K562 (cell line): Measurements from ENCODE around the gene PPT2. TPM values are rescaled to one million over a fixed set of nuclear protein-coding genes. Genes with fewer than 3 reads are reported as not detected.

Experiments used
- ATAC-seq: fragments of 200-7000 bp; cut with Tn5 transposase; 3 replicates; pipeline ENCODE4 v1.9.1; 2020; ENCODE audit warnings: moderate library complexity
- BruUV-seq: library from RNA; stranded (reverse); fragments of 400-500 nt; replicated peaks from 2 replicates; lab custom pipeline; 2021; lab: Mats Ljungman, UMichigan
- CTCF ChIA-PET: fragments of 300-600 bp; formaldehyde crosslinking; extraction: SDS; loops from one replicate; lab custom pipeline; 2021; ENCODE audit warnings: low intra/inter-chr PET ratio; lab: Yijun Ruan, JAX
- POLR2A ChIA-PET: fragments of 300-600, 350-650 bp; sonication (Branson Sonifier 250); formaldehyde crosslinking; extraction: SDS; loops from one replicate; lab custom pipeline; 2021; ENCODE audit warnings: antibody characterized with exemption, inconsistent platforms; lab: Yijun Ruan, JAX
- DNase-seq, 4 experiments: peaks; one replicate each; pipeline versions ENCODE4 v3.0.0 to v3.0.0-alpha.2; 2011 to 2018; ENCODE audit warnings: low spot score in 3 of 4, mixed read lengths in 3 of 4; ENCODE audit errors: extremely low read depth in 1 of 4
- FAIRE-seq: peaks from 2 replicates; lab custom pipeline; 2011; peaks lifted over from hg19 to GRCh38; lab: Jason Lieb, UNC
- H2AFZ ChIP-seq: 2 replicates; pipeline ENCODE4 v1.6.0; 2011; ENCODE audit warnings: low read depth, low read length, control low read depth, inconsistent platforms
- H3K27ac ChIP-seq: fragments of 200-600 bp; 3 replicates; pipeline ENCODE4 v1.8.0; 2011; ENCODE audit warnings: low read depth, mild to moderate bottlenecking, control low read depth, inconsistent platforms, low read length, moderate library complexity, mixed read lengths; ENCODE audit errors: extremely low read depth
- H3K27me3 ChIP-seq, 2 experiments: fragments of 300-600 bp in 1 of 2; 2 replicates in 1 of 2; 3 replicates in 1 of 2; pipeline versions ENCODE4 v1.6.0 to v1.8.0; 2011; ENCODE audit warnings: inconsistent platforms in 2 of 2, low read length in 2 of 2, mild to moderate bottlenecking in 1 of 2, mixed read lengths in 1 of 2, moderate library complexity in 1 of 2; ENCODE audit not compliant: control insufficient read depth in 2 of 2, insufficient read depth in 2 of 2
- H3K36me3 ChIP-seq: fragments of 300-600 bp; 3 replicates; pipeline ENCODE4 v1.8.0; 2011; ENCODE audit warnings: mild to moderate bottlenecking, low read length, inconsistent platforms; ENCODE audit not compliant: control insufficient read depth, insufficient read depth
- H3K4me1 ChIP-seq, 2 experiments: fragments of 200-600 bp in 1 of 2; replicated peaks in 1 of 2; 2 replicates in 1 of 2; 3 replicates in 1 of 2; pipeline versions ENCODE4 v1.5.1 to v1.8.0; 2011; ENCODE audit warnings: inconsistent platforms in 2 of 2, low read length in 2 of 2, mild to moderate bottlenecking in 1 of 2, mixed read lengths in 1 of 2, moderate library complexity in 1 of 2; ENCODE audit not compliant: control insufficient read depth in 2 of 2, insufficient read depth in 2 of 2
- H3K4me2 ChIP-seq: 2 replicates; pipeline ENCODE4 v1.6.1; 2011; ENCODE audit warnings: low read length, control low read depth, inconsistent platforms, mixed read lengths; ENCODE audit not compliant: insufficient read depth
- H3K4me3 ChIP-seq: fragments of 200-600 bp; sonication (generic), shearing (Covaris generic); 2 replicates; pipeline ENCODE4 v1.5.1; 2016; ENCODE audit warnings: control low read depth, inconsistent platforms
- H3K79me2 ChIP-seq: fragments of 200-600 bp; 3 replicates; pipeline ENCODE4 v1.8.0; 2011; ENCODE audit warnings: low read length, inconsistent platforms; ENCODE audit not compliant: control insufficient read depth, insufficient read depth
- H3K9ac ChIP-seq, 2 experiments: 2 replicates each; pipeline versions ENCODE4 v1.6.0 to v1.6.1; 2011; ENCODE audit warnings: low read depth in 2 of 2, low read length in 2 of 2, control low read depth in 1 of 2, inconsistent platforms in 1 of 2, mild to moderate bottlenecking in 1 of 2, mixed read lengths in 1 of 2; ENCODE audit not compliant: insufficient read depth in 1 of 2
- H3K9me1 ChIP-seq: one replicate; pipeline ENCODE4 v1.6.0; 2011; ENCODE audit warnings: inconsistent platforms, mild to moderate bottlenecking, low read length, moderate library complexity; ENCODE audit not compliant: control insufficient read depth, insufficient read depth
- H3K9me3 ChIP-seq: replicated peaks from 2 replicates; pipeline ENCODE4 v1.5.1; 2011; ENCODE audit warnings: low read depth, low read length, inconsistent platforms; ENCODE audit not compliant: control insufficient read depth, insufficient read depth
- H4K20me1 ChIP-seq: replicated peaks from 2 replicates; pipeline ENCODE4 v1.6.1; 2011; ENCODE audit warnings: low read length, inconsistent platforms, mixed read lengths; ENCODE audit not compliant: control insufficient read depth, insufficient read depth
- BCOR ChIP-seq: fragments of 450-650 bp; IDR thresholded peaks from 2 replicates; pipeline ENCODE4 v1.6.1; 2016
- BRCA1 ChIP-seq, 2 experiments: fragments of 450-650 bp in 1 of 2; sonication (generic) in 1 of 2; formaldehyde crosslinking in 1 of 2; IDR thresholded peaks; 2 replicates each; pipeline versions ENCODE4 v1.5.0 to v1.6.1; 2017 to 2020; ENCODE audit warnings: mild to moderate bottlenecking in 1 of 2, missing genetic modification reagents in 1 of 2
- CBX1 ChIP-seq: sonication (generic); IDR thresholded peaks from 2 replicates; pipeline ENCODE4 v1.6.1; 2016; ENCODE audit warnings: antibody characterized with exemption, low read depth, mild to moderate bottlenecking
- CEBPB ChIP-seq: fragments of 450-650 bp; IDR thresholded peaks from 2 replicates; pipeline ENCODE4 v1.6.1; 2016; ENCODE audit warnings: missing genetic modification characterization, missing compliant biosample characterization
- ELK3 ChIP-seq: fragments of 450-650 bp; formaldehyde crosslinking; IDR thresholded peaks from 2 replicates; pipeline ENCODE4 v1.4.0; 2020; ENCODE audit warnings: mild to moderate bottlenecking
- ESRRB ChIP-seq: fragments of 250-450 bp; sonication (Bioruptor Pico); IDR thresholded peaks from 2 replicates; pipeline ENCODE4 v1.5.0; 2020; ENCODE audit warnings: mild to moderate bottlenecking, moderate library complexity, borderline replicate concordance
- ETS2 ChIP-seq: IDR thresholded peaks from 2 replicates; pipeline ENCODE4 v1.6.1; 2016; ENCODE audit warnings: borderline replicate concordance, missing genetic modification characterization, mild to moderate bottlenecking, moderate library complexity, missing compliant biosample characterization; ENCODE audit not compliant: poor library complexity, severe bottlenecking
- GATA2 ChIP-seq: sonication (generic); formaldehyde crosslinking; IDR thresholded peaks from 2 replicates; pipeline ENCODE4 v1.4.0; 2020; ENCODE audit warnings: mild to moderate bottlenecking, missing genetic modification reagents
- HCFC1 ChIP-seq: IDR thresholded peaks from 2 replicates; pipeline ENCODE4 v1.6.1; 2012; ENCODE audit warnings: low read depth, low read length, improper control_type of control experiment
- IRF2 ChIP-seq: sonication (generic); formaldehyde crosslinking; IDR thresholded peaks from 2 replicates; pipeline ENCODE4 v1.8.1; 2022; ENCODE audit warnings: mild to moderate bottlenecking, missing genetic modification reagents
- MECOM ChIP-seq: fragments of 250-450 bp; sonication (Bioruptor Pico); IDR thresholded peaks from 2 replicates; pipeline ENCODE4 v1.8.0; 2022; ENCODE audit warnings: inconsistent platforms
- NR1H2 ChIP-seq: sonication (generic); formaldehyde crosslinking; IDR thresholded peaks from 2 replicates; pipeline ENCODE4 v1.4.0; 2020; ENCODE audit warnings: mild to moderate bottlenecking, missing genetic modification reagents
- PHF21A ChIP-seq: fragments of 450-650 bp; IDR thresholded peaks from 2 replicates; pipeline ENCODE4 v1.6.1; 2017; ENCODE audit warnings: low read depth, borderline replicate concordance
- U2AF1 ChIP-seq: fragments of 200-400 bp; formaldehyde crosslinking; optimal IDR thresholded peaks from 2 replicates; pipeline ENCODE3; 2017; ENCODE audit warnings: mild to moderate bottlenecking, low read depth, low read length, moderate library complexity
- ZNF41 ChIP-seq: fragments of 250-450 bp; sonication (Bioruptor Pico); conservative IDR thresholded peaks from 2 replicates; pipeline ENCODE4 v1.4.0; 2020; ENCODE audit warnings: mild to moderate bottlenecking
- WGBS: fragments of 100-300 bp; shearing (Covaris generic); methylation state at CpG from one replicate; pipeline ENCODE4 v1.1.6; 2016; ENCODE audit warnings: low coverage, mixed read lengths; ENCODE audit not compliant: insufficient coverage; ENCODE audit errors: missing lambda C conversion rate; 5-methylcytosine and 5-hydroxymethylcytosine counted together
- in situ Hi-C: fragments of 300-500 bp; cut with MboI; formaldehyde crosslinking; loops from 4 replicates; pipeline ENCODE4 v1.15.0; 2018; ENCODE audit warnings: inconsistent platforms, mixed read lengths
- intact Hi-C: fragments of 100-400 bp; cut with micrococcal nuclease; formaldehyde crosslinking; loops from 2 replicates; pipeline ENCODE4 v1.14.2; 2022
- polyA plus RNA-seq, 8 experiments: library from polyadenylated mRNA; depleted of rRNA in 4 of 8; stranded (reverse) in 5 of 8; unstranded in 3 of 8; fragments of >200 nt; fragmentation: Nextera tagmentation in 2 of 8; fragmentation: Illumina TruSeq in 1 of 8; extraction: Ambion mirVana in 2 of 8; extraction: Trizol in 1 of 8; gene quantifications; 2 replicates each; pipeline versions ENCODE4 v1.2.1 to v1.2.3, GENCODE V29; 2011 to 2014; ENCODE audit warnings: inconsistent platforms in 1 of 8, missing spikeins in 1 of 8
- total RNA-seq, 7 experiments: library from RNA; depleted of rRNA in 6 of 7; stranded (reverse); fragments of >200 nt in 6 of 7; fragmentation: Illumina TruSeq in 2 of 7; extraction: Trizol in 2 of 7; gene quantifications; 2 replicates each; pipeline versions ENCODE4 v1.2.1 to v1.2.3, GENCODE V29; 2011 to 2021; ENCODE audit warnings: low replicate concordance in 1 of 7
- TF ChIP-seq, protein P1 (sequence below): fragments of 450-650 bp; IDR thresholded peaks from 2 replicates; pipeline ENCODE4 v1.6.1; 2017; ENCODE audit warnings: antibody characterized with exemption
- TF ChIP-seq, protein P2 (sequence below): sonication (generic); formaldehyde crosslinking; IDR thresholded peaks from 2 replicates; pipeline ENCODE4 v1.8.0; 2022; ENCODE audit warnings: mild to moderate bottlenecking, missing genetic modification reagents

PPT2 gene
- total and polyA plus RNA-seq, 9 of the 15 experiments (the other 6 are each of a cell fraction or from before 2014, with no cell fraction given), result 27.4 to 98.8 (median 69.9) TPM

- peak in 2 of 4 experiments; percentile 52 to 79 for DNase-seq
- intact Hi-C loops, result loop anchor here (1.0 to 10.0 kb wide), 8 partner anchors 19 to 777 kb away; partner anchors contain the start of genes AGPAT1, FKBPL, PPT2 and ZBTB12
- H4K20me1 ChIP-seq, result no peaks in the 10 kb centered on the region
- TF ChIP-seq IRF2 (CRISPR knock-in tag) (no peak), MECOM (CRISPR knock-in tag) (no peak), ZNF41 (CRISPR knock-in tag) (0 out of 2 replicates have a peak, but pooled peaks have one; percentile 38), GATA2 (CRISPR knock-in tag) (no peak), PHF21A (no peak), ETS2 (no peak), ESRRB (no peak), U2AF1 (no peak), NR1H2 (CRISPR knock-in tag) (0 out of 2 replicates have a peak, but pooled peaks have one; percentile 66), ELK3 (CRISPR knock-in tag) (no peak), BRCA1 (IDR thresholded peaks at IDR 0.05) (no peak), BRCA1 (CRISPR knock-in tag; IDR thresholded peaks at IDR 0.05) (no peak), HCFC1 (no peak), CEBPB (tag) (no peak), CBX1 (no peak), BCOR (0 out of 2 replicates have a peak, but pooled peaks have one; percentile 36)
- TF ChIP-seq, protein P1, sequence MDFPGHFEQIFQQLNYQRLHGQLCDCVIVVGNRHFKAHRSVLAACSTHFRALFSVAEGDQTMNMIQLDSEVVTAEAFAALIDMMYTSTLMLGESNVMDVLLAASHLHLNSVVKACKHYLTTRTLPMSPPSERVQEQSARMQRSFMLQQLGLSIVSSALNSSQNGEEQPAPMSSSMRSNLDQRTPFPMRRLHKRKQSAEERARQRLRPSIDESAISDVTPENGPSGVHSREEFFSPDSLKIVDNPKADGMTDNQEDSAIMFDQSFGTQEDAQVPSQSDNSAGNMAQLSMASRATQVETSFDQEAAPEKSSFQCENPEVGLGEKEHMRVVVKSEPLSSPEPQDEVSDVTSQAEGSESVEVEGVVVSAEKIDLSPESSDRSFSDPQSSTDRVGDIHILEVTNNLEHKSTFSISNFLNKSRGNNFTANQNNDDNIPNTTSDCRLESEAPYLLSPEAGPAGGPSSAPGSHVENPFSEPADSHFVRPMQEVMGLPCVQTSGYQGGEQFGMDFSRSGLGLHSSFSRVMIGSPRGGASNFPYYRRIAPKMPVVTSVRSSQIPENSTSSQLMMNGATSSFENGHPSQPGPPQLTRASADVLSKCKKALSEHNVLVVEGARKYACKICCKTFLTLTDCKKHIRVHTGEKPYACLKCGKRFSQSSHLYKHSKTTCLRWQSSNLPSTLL, result no peak
- TF ChIP-seq, protein P2, sequence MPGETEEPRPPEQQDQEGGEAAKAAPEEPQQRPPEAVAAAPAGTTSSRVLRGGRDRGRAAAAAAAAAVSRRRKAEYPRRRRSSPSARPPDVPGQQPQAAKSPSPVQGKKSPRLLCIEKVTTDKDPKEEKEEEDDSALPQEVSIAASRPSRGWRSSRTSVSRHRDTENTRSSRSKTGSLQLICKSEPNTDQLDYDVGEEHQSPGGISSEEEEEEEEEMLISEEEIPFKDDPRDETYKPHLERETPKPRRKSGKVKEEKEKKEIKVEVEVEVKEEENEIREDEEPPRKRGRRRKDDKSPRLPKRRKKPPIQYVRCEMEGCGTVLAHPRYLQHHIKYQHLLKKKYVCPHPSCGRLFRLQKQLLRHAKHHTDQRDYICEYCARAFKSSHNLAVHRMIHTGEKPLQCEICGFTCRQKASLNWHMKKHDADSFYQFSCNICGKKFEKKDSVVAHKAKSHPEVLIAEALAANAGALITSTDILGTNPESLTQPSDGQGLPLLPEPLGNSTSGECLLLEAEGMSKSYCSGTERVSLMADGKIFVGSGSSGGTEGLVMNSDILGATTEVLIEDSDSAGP, result no peak
These were observed 41.1 kb downstream of the PPT2 start for GRCh38 chr6:32194825-32195651.

More at GRCh38 chr6:32194825-32195651, 41.1 kb downstream of the PPT2 start:
- BruUV-seq, result TSS peak; percentile 79
- H2AFZ ChIP-seq, result peak overlapping the region; percentile 64
- H3K4me2 ChIP-seq, result peak overlapping the region; percentile 89
- H3K27ac ChIP-seq, result peak overlapping the region; percentile 72
- in situ Hi-C loops, result no loop called here
- H3K9me1 ChIP-seq, result no peaks in the 10 kb centered on the region
- H3K36me3 ChIP-seq, result no peaks in the 10 kb centered on the region; the same call in 2 of the 3 replicates
- WGBS, result 6% methylated on average over 14 of the region's 15 CpGs
- peak overlapping the region; percentile 2 to 75; a peak in 3 of 4 replicates for H3K9ac ChIP-seq
- FAIRE-seq (no peak), ATAC-seq (peak; percentile 31)
- POLR2A ChIA-PET, result interaction anchor here (0.6 to 2.1 kb wide), 20 partner anchors 8 to 1077 kb away, joined by 3 to 23 read pairs (median 3); partner anchors contain the start of genes FKBPL, RNF5, RPS18 and VPS52
- H3K9me3 ChIP-seq, result no peaks in the 10 kb centered on the region
- H3K27me3 ChIP-seq, result no peaks in the 10 kb centered on the region
- peaks cover 63 to 64% of the 10 kb centered on the region in 2 experiments for H3K4me1 ChIP-seq
- H3K79me2 ChIP-seq, result peaks cover 36% of the 10 kb centered on the region
- CTCF ChIA-PET, result interaction anchor here (0.6 to 1.1 kb wide), 4 partner anchors 20 to 77 kb away, joined by 3 to 6 read pairs (median 4); no protein-coding TSS in a partner anchor
- H3K4me3 ChIP-seq, result peak overlapping the region; percentile 43
